Thyroid gland (tissue), 4 donors: ENCODE results near the gene TBC1D8.

Experiments used
- CTCF ChIP-seq, 6 experiments: fragments of 200-600 bp in 3 of 6; fragments of 450-650 bp in 3 of 6; sonication (generic) in 3 of 6; IDR thresholded peaks; one replicate each; pipeline ENCODE4 v1.5.1; 2016 to 2019; ENCODE audit warnings: antibody characterized with exemption in 6 of 6, mild to moderate bottlenecking in 2 of 6, inconsistent platforms in 1 of 6, moderate library complexity in 1 of 6
- POLR2A ChIP-seq, 2 donors: fragments of 450-650 bp; IDR thresholded peaks; one replicate each; pipeline ENCODE4 v1.6.1; 2017; ENCODE audit warnings: antibody characterized with exemption in 2 of 2, mild to moderate bottlenecking in 2 of 2, moderate library complexity in 1 of 2

GRCh38 chr2:100990166-100990565, 161.0 kb downstream of the TBC1D8 start:
- TF ChIP-seq POLR2A (IDR thresholded peaks at IDR 0.05) (no peak), CTCF (IDR thresholded peaks at IDR 0.05) (no peak)
